RPMI7951 (cell line): Measurements from ENCODE around the gene AKAP10. TPM values are rescaled to one million over a fixed set of nuclear protein-coding genes. Genes with fewer than 3 reads are reported as not detected.
"Not testable (repeated sequence)": the region's sequence is repeated elsewhere in the genome, so short reads cannot be mapped to it uniquely, and the experiment has no call there.

Source experiments
- DNase-seq: peaks from one replicate; pipeline ENCODE4 v3.0.0-alpha.2; 2012; ENCODE audit warnings: low read depth
- total RNA-seq: library from RNA; depleted of rRNA; stranded (reverse); fragments of >200 nt; shearing (Covaris generic); gene quantifications from 2 replicates; pipeline ENCODE4 v1.2.3, GENCODE V29; 2014; rRNA removed

AKAP10 gene, protein sequence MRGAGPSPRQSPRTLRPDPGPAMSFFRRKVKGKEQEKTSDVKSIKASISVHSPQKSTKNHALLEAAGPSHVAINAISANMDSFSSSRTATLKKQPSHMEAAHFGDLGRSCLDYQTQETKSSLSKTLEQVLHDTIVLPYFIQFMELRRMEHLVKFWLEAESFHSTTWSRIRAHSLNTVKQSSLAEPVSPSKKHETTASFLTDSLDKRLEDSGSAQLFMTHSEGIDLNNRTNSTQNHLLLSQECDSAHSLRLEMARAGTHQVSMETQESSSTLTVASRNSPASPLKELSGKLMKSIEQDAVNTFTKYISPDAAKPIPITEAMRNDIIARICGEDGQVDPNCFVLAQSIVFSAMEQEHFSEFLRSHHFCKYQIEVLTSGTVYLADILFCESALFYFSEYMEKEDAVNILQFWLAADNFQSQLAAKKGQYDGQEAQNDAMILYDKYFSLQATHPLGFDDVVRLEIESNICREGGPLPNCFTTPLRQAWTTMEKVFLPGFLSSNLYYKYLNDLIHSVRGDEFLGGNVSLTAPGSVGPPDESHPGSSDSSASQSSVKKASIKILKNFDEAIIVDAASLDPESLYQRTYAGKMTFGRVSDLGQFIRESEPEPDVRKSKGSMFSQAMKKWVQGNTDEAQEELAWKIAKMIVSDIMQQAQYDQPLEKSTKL
- total RNA-seq = 14.1 and 19.7 TPM in 2 replicates

- peak; percentile 81 for DNase-seq
Measured at GRCh38 chr17:19977293-19978208, at the start of gene AKAP10. TSS of gene AKAP10 (minus strand) at chr17:19977828. CDS start at chr17:19977679, 149 bp downstream.

GRCh38 chr17:20026960-20027359, 49.3 kb upstream of the AKAP10 start:
- DNase-seq = no peak

GRCh38 chr17:20022701-20023100, 45.1 kb upstream of the AKAP10 start:
- DNase-seq = no peak

DNA sequence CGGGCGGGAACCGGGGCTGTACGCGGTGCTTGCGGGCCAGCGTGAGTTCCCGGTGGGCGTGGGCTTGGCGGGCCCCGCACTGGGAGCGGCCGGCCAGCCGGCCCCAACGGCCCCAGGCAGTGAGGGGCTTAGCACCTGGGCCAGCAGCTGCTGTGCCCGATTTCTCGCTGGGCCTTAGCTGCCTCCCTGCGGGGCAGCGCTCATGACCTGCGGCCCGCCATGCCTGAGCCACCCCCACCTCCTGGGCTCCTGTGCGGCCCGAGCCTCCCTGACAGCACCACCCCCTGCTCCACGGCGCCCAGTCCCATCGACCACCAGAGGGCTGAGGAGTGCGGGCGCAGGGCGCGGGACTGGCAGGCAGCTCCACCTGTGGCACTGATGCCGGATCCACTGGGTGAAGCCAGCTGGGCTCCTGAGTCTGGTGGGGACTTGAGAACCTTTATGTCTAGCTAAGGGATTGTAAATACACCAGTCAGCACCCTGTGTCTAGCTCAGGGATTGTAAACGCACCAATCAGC, 38.9 kb upstream of the AKAP10 start:
- DNase-seq = not testable (repeated sequence)

DNA sequence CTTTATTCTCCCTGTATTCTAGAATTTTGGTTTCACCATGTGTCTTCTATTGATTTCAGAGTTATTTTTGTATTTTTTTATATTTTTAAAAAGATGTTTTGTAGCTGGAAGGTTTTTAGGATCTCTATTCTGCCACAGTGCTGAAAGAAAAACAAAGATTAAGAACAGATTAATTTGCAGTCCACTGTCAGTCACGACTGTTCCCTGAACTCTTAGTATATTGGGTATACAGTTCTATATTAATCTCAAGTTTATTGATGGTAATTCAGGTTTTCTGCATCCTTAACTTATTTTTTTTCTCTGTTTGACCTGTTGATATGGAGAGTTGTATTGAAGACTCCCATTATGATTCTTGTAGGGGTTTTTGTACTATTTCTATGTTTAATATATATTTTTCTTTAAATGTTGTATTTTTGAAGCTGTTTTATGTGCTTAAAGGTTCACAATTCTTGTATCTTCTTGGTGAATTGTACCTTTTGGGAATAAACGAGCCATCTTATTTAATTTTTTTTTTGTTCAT, 34.4 kb upstream of the AKAP10 start:
- no peak for DNase-seq

GRCh38 chr17:20010936-20011335, 33.3 kb upstream of the AKAP10 start:
- no peak for DNase-seq

DNA sequence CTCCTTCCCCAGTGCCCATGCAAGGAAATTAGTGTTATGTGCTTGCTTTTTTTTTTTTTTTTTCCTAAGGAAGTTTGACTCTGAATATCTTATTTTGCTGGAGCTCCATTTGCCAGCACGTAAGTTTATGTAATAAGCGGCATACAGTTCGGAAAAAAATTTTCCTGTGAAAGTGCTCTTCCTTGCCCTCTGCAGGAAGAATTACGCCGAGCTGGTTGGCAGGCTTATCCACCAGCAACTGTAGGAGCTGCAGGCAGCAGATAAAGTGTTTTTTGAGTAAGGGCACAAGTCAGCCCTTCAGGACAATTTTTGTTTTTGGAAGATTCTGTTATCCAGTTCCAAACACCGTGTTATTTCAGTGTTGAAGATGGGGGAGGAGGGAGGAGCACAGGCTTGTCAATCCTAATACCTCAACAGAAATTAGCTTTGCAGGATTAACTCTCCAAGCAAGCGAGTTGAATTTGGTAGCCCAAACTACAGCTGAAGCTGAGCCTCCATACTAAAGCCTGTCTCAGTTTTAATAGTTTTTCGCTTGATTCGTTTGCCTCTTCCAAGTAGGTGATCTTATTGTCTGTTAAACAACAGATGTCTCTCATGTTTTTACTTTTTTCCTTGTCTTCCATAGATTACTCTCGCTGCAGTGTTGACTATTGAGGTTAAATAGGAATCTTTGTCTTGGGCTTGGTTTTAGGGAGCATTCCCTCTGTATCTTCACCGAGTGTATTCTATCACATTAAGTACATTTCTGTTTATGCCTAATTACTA, 32.7 kb upstream of the AKAP10 start:
- peak; percentile 61 for DNase-seq

DNA sequence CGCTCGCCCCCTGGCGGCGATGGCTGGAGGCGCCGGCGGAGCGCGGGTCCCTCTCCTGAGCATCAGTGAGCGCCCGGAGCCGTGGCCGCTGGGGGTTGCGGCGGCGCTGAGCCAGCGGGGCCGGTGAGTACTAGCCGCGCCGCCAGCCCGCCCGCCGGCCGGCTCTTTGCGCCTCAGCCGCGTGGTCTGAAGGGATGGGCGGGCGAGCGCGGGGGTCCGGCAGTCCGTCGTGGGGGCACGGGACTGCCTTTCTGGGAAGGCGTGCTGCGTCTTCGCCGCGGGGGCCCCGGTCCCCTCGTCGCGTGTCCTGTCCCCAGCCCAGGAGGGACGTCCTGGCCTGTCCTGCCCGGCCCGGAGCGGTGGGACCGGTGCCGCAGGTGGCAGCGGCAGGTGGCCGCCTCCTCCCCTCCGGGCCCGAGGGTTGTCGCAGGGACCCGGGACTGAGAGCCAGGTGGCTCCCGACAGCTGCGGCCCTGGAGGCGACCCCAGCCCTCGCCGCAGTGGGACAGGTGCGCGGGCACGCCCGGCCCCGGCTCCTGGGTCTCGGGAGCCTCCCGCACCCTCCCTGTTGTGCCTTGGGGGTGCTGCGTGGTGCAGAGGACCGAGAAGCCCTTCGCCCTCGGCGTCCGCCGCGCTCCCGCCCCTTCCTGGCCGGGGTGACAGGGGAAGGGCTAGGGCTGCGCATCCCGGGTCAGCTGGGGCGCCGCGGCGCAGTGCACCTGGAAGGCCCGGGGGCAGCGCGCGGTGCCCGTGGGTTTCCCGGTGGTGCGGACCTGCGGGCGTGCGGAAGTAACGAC, 31.9 kb upstream of the AKAP10 start, which contains the start of gene SPECC1:
Gene SPECC1 (plus strand): TSS at position 58 of the 797 bp plus-strand sequence. CDS start 87,293 bp downstream, outside the sequence.
- DNase-seq = no peak

DNA sequence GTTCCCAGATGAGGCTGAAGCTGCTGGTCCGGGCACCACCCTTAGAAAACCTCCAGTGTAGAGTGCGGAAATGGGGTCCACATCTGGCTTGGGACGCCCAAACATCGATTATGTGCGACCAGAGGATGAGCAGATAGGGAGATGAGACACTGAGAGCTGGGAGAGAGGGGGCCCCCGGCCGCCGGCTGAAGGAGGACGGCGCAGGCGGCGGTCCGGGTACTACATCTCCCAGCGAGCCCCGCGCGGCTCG, 31.3 kb upstream of the AKAP10 start:
- peak; percentile 56 for DNase-seq

DNA sequence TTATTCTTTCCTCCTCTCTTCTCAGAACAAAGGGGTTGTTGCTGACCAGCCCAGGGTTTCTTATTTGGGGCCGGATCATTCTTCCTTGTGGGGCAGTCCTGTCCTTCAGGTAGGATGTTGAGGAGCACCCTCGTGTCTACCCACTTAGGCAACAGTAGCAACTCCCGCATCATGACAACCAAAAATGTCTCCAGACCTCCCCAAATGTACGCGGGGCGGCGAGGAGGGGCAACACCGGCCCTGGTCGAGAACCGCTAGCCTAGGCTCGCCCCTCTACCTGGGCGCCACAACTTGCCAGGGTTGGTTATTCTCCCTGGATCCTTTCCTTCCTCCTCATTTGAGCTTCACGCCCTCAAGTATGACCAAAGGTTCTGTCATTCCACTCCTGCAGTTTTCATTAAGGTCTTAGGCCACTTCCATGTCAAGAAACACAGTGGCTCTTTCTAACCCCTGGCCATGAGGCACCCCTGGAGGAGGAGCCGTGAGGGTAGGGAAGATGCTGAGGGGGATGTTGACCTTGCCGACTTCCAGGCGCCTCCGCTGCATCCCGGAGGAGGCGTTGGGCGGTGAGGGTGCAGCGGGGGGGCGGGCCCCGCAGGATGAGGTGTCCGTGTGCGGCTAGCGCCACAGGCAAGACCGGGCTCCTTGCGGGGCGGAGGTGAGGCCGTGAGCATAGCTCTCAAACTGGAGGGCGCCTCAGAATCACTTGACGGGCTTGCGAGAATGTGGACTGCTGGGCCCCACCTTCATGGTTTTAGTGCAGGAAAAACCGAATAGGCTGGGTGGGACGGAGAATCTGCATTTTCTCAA, 30.8 kb upstream of the AKAP10 start:
- DNase-seq = peak; percentile 13

GRCh38 chr17:19996502-19996901, 18.9 kb upstream of the AKAP10 start:
- DNase-seq = no peak

DNA sequence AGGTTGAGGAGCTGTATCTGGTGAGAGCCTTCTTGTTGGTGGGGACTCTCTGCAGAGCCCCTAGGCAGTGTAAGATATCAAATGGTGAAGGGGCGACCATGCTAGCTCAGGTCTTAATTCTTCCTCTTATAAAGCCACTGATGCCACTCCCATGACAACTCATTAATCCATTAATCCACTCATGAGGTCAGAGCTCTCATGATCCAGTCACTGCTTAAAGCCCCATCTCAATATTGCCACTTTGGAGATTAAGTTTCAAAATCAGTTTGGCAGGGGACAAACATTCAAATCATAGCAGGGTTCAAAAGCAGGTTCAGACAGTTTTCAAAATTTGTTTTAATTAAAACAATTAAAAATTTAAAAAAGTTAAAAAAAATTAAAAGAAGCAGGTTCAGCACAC, 18.5 kb upstream of the AKAP10 start:
- DNase-seq = no peak

- DNase-seq = peak; percentile 74
Measured at GRCh38 chr17:19992803-19993713, 15.4 kb upstream of the AKAP10 start.

GRCh38 chr17:19991252-19991885, 13.7 kb upstream of the AKAP10 start:
- DNase-seq = no peak

GRCh38 chr17:19987897-19988296, 10.3 kb upstream of the AKAP10 start:
- peak; percentile 41 for DNase-seq

DNA sequence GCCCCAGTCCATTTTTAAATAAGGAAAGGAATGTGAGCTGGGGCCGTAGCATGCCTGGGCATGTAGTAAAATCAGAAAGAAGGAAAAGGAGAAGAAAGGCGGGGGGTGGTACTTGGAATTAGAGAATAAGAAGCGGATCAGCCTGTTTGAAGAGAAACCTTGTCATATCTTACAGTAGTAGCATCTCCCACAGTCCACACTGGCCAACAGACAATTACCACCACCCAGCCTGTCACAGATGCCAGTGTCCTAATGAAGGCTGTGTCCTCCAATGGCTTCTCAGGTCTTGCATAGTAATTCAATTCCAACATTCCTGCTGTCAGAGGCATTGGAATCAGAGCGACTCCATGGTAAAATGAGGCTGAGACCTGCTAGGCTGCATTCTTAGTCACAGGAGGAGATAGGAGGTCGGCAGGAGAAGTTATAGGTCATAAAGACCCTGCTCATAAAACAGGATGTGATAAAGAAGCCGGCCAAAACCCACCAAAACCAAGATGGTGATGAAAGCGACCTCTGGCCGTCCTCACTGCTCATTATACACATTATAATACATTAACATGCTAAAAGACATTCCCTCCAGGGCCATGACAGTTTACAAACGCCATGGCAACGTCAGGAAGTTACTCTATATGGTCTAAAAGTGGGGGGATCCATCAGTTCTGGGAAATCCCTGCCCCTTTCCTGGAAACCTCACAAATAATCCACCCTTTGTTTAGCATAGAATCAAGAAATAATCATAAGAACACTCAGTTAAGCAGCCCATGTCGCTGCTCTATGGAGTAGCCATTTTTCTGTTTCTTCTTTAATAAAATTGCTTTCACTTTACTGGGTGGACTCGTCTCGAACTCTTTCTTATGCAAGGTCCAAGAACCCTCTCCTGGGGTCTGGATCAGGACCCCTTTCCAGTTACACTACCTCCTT, 9.6 kb upstream of the AKAP10 start:
- no peak for DNase-seq
